Mucosa of descending colon (tissue), 3 donors: ENCODE results near the gene NCF2. TPM values are rescaled to one million over a fixed set of nuclear protein-coding genes. Genes with fewer than 3 reads are reported as not detected.
A peak's percentile ranks its signal among the peaks of the same experiment; 100 is the strongest.
"Not testable (repeated sequence)": the region's sequence is repeated elsewhere in the genome, so short reads cannot be mapped to it uniquely, and the experiment has no call there.

Experiments used
- ATAC-seq: fragments of 200-7000 bp; cut with Tn5 transposase; one replicate; pipeline ENCODE4 v1.9.1; 2020; ENCODE audit warnings: mild to moderate bottlenecking, moderate library complexity
- DNase-seq, 3 donors: peaks; one replicate each; pipeline ENCODE4 v3.0.0-alpha.2; 2020
- H3K36me3 ChIP-seq: fragments of 200-600 bp; one replicate; pipeline ENCODE4 v1.8.0; 2021; ENCODE audit warnings: low read depth, mild to moderate bottlenecking
- H3K4me1 ChIP-seq: fragments of 200-600 bp; one replicate; pipeline ENCODE4 v1.8.0; 2021; ENCODE audit warnings: low read depth, mild to moderate bottlenecking
- H3K4me3 ChIP-seq: fragments of 200-600 bp; one replicate; pipeline ENCODE4 v1.8.0; 2021; ENCODE audit warnings: mild to moderate bottlenecking
- H3K9me3 ChIP-seq: fragments of 200-600 bp; one replicate; pipeline ENCODE4 v1.8.0; 2021; ENCODE audit warnings: mild to moderate bottlenecking
- intact Hi-C, 2 donors: fragments of 100-400 bp; cut with DNase I in 1 of 2; cut with micrococcal nuclease in 1 of 2; formaldehyde crosslinking; loops; one replicate each; pipeline versions ENCODE4 v1.11.0 to v1.11.1; 2022; cut with DNase I, micrococcal nuclease
- total RNA-seq, 3 donors: library from RNA; stranded (reverse); fragmentation: NEBNext Ultra II Directional in 2 of 3; extraction: Animal tissue kit (Norgen Biotek cat#: 25700) in 2 of 3; gene quantifications; one replicate each; pipeline versions ENCODE4 v1.2.1 to v1.2.4, GENCODE V29; 2021 to 2023
- TF ChIP-seq, protein P1 (sequence below): fragments of 200-600 bp; IDR thresholded peaks from one replicate; pipeline ENCODE4 v1.8.0; 2022; ENCODE audit warnings: antibody characterized with exemption, mild to moderate bottlenecking
- donor health status: DM: no; HTN: no; CAD: no; lungs with moderate emphysema.
- donor health status: DM: no; HTN: no; CAD: no.
- donor health status: DM: no; HTN: yes; CAD: no.

The NCF2 gene
- total RNA-seq, 3 donors from 2014 or later: 2.0 to 8.9 (median 8.3) TPM

DNA sequence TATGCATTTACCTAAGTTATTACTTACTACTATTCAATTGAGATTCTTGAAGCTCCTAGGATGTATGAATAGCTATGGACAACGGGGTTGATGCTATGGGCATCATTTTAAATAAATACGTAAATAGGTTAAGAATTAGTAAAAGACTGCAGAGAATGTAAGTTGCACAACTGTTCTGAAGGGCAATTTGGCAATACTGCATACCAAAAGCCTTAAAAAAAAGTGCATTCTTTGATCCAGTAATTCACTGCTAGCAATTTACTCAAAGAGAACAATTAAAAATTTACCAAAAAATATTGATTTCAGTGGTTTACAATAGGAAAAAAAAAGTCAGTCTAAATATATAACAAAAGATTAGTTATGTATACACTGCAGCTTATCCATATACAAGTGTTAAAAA, 41.9 kb upstream of the NCF2 start:
- peaks cover 36% of the 10 kb centered on the region for H3K4me1 ChIP-seq

DNA sequence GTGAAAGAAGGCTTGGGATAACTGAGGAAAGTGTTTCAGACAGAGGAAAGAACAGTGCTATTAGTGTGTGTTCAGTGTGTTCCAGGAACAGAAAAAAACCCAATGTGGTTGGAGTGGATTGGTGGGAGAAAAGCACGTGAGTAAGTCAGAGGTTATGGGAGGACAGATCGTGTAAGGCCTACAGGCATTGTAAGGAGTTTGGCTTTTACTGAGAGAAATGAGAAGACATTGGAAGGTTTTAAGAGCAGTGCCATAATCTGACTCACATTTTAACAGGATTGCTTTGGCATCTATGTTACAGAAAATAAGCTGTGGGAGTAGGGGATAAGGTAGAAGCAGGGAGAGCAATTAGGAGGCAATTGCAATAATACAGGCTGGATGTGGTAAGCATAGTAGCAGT, 40.5 kb upstream of the NCF2 start:
- intact Hi-C loops: no loop called here
- no peak for DNase-seq
- H3K36me3 ChIP-seq: no peaks in the 10 kb centered on the region
- H3K9me3 ChIP-seq: no peaks in the 10 kb centered on the region
- no peak for ATAC-seq
- peaks cover 36% of the 10 kb centered on the region for H3K4me1 ChIP-seq
- TF ChIP-seq, protein P1, sequence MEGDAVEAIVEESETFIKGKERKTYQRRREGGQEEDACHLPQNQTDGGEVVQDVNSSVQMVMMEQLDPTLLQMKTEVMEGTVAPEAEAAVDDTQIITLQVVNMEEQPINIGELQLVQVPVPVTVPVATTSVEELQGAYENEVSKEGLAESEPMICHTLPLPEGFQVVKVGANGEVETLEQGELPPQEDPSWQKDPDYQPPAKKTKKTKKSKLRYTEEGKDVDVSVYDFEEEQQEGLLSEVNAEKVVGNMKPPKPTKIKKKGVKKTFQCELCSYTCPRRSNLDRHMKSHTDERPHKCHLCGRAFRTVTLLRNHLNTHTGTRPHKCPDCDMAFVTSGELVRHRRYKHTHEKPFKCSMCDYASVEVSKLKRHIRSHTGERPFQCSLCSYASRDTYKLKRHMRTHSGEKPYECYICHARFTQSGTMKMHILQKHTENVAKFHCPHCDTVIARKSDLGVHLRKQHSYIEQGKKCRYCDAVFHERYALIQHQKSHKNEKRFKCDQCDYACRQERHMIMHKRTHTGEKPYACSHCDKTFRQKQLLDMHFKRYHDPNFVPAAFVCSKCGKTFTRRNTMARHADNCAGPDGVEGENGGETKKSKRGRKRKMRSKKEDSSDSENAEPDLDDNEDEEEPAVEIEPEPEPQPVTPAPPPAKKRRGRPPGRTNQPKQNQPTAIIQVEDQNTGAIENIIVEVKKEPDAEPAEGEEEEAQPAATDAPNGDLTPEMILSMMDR: no peak
- H3K4me3 ChIP-seq: no peak overlapping the region

More for the DNA sequence above, 41.9 kb upstream of the NCF2 start:
- TF ChIP-seq, protein P1: no peak
- DNase-seq (no peak), ATAC-seq (no peak)
- Histone ChIP-seq H3K4me3 (no peak overlapping the region), H3K36me3 (no peaks in the 10 kb centered on the region), H3K9me3 (no peaks in the 10 kb centered on the region)
- intact Hi-C loops: no loop called here

DNA sequence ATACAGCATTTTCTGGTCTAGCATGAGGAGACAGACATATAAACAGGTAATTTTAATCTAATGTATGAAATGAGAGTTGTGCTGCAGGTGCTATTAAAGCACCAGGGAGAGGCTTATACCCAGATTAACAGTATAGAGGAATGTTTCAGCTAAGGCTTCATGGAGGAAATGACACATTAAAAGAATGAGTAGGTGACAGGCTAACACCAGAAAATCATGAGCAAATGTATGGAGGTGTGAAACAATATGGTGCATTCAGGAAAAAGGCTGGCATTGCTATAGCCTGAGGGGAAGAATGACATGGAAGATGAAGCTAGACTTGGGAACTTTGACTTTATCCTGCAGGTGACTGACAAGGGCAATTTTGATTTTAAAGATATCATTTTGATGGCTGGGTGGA, 38.3 kb upstream of the NCF2 start:
- Histone ChIP-seq H3K9me3 (no peaks in the 10 kb centered on the region), H3K4me3 (no peak overlapping the region), H3K4me1 (peaks cover 28% of the 10 kb centered on the region), H3K36me3 (no peaks in the 10 kb centered on the region)
- TF ChIP-seq, protein P1: no peak
- ATAC-seq (no peak), DNase-seq (no peak)
- intact Hi-C loops: no loop called here

DNA sequence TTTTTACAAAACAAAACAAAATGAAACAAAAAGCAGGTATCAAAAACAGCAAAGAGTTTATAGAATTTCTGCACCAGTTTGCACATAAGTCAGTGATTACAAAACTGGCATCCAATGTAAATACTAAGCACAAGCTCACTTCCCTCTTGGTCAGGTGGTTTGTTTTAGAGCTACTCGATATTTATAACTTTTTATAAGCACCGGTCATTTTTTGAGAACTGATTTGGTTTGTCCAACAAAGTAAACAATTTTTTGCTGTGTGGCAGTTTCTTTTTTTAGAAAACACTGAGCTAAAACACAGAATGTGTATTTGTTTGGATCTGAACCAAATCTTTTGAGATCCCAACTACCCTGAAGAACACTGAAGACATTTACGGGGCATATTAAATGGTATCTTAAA, 36.0 kb upstream of the NCF2 start:
- intact Hi-C loops, H3K36me3 ChIP-seq, H3K9me3 ChIP-seq, ATAC-seq, DNase-seq, H3K4me1 ChIP-seq, H3K4me3 ChIP-seq: not testable (repeated sequence)

DNA sequence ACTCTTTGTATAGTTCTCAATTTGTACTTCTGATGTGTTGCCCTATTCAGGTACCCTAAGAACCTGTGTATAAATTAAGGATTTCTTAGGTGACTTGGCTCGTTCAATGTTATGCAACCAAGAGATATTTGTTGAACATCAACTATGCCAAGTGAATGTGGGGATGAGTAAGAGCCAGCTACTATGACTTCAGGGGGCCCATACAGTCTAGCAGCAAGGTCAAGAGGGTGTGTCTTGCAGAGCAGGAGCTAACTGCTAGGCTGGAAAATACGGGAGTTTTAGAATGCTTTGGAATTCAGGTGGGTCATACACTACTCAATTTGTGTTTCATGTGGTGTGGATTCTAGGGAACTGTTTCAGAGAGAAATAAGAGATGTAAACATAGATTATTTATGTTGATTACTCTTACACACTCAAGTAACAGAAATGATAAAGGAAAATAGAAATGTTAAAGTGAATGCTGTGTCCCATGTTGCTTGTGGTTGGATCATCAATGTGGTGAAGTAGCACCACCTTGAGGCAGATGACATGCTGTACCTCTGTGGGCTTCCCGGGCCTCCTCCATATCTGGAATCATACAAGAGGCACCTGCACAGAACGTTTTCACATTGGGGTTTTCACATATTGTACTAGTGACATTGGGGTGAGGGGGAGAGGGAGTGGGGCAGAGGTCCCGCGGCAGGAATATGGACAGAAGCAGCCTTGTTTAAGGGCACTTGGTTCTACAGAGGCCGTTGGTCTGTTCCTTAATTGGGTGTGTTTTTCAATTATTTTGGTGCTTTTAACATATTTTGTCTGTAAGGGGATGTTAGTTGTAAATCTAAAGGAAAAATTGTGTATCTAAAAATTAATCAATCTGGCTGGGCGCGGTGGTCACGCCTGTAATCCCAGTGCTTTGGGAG, 32.9 kb upstream of the NCF2 start:
- H3K4me1 ChIP-seq: no peaks in the 10 kb centered on the region
- intact Hi-C loops: no loop called here
- H3K9me3 ChIP-seq: no peaks in the 10 kb centered on the region
- DNase-seq (peak in 2 of 3 donors; percentile 54 to 71), ATAC-seq (peak; percentile 97)
- no peaks in the 10 kb centered on the region for H3K36me3 ChIP-seq
- H3K4me3 ChIP-seq: no peak overlapping the region
- TF ChIP-seq, protein P1: peak; percentile 45

DNA sequence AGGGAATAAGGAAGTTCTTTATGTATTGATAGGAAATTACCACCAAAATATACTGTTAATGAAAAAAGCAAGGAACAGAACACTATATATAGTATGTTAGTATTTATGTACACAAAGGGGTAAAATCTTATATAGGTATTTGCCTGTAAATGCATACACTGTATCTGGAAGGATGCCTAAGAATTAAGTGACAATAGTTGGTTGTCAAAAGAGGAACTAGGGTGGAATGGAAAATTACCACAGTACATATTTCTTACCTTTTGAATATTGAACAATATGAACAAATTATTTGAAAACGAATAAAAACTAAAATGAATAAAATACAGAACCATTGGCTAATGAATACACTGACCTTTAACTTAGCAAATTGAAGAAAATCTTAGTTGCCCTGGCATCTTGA, 31.8 kb upstream of the NCF2 start:
- no peak overlapping the region for H3K4me3 ChIP-seq
- no peaks in the 10 kb centered on the region for H3K36me3 ChIP-seq
- no peaks in the 10 kb centered on the region for H3K4me1 ChIP-seq
- intact Hi-C loops: no loop called here
- ATAC-seq (no peak), DNase-seq (no peak)
- TF ChIP-seq, protein P1: no peak
- no peaks in the 10 kb centered on the region for H3K9me3 ChIP-seq
